HL-60 (cell line): ENCODE results near the gene CCDC43.
"Not testable (repeated sequence)": the region's sequence is repeated elsewhere in the genome, so short reads cannot be mapped to it uniquely, and the experiment has no call there.

Experiments used
- DNase-seq, 2 experiments: peaks; one replicate each; pipeline ENCODE4 v3.0.0-alpha.2; 2010 to 2020; ENCODE audit warnings: low read depth in 1 of 2, low spot score in 1 of 2
- H3K27ac ChIP-seq: fragments of 250-450 bp; sonication (Bioruptor Pico); replicated peaks from 2 replicates; pipeline ENCODE4 v1.5.1; 2020; ENCODE audit warnings: mild to moderate bottlenecking, moderate library complexity
- H3K27me3 ChIP-seq: fragments of 250-450 bp; sonication (Bioruptor Pico); 2 replicates; pipeline ENCODE4 v1.5.1; 2021; ENCODE audit warnings: mild to moderate bottlenecking, moderate library complexity; ENCODE audit not compliant: insufficient read depth, poor library complexity, severe bottlenecking
- H3K4me3 ChIP-seq: replicated peaks from 2 replicates; pipeline ENCODE4 v1.5.1; 2011; ENCODE audit warnings: mild to moderate bottlenecking, control low read depth, low read length; ENCODE audit not compliant: insufficient read depth
- CTCF ChIP-seq: IDR thresholded peaks from one replicate; pipeline ENCODE4 v1.5.1; 2011; ENCODE audit warnings: low read length, control low read depth, inconsistent platforms; ENCODE audit not compliant: insufficient read depth
- GABPA ChIP-seq: IDR thresholded peaks from 2 replicates; pipeline ENCODE4 v1.6.1; 2012; ENCODE audit warnings: low read depth
- POLR2AphosphoS5 ChIP-seq: IDR thresholded peaks from 2 replicates; pipeline ENCODE4 v1.6.1; 2012; ENCODE audit warnings: low read depth
- REST ChIP-seq: IDR thresholded peaks from 2 replicates; pipeline ENCODE4 v1.6.1; 2012; ENCODE audit warnings: low read depth; ENCODE audit not compliant: insufficient replicate concordance
- SPI1 ChIP-seq: IDR thresholded peaks from 2 replicates; pipeline ENCODE4 v1.6.1; 2012; ENCODE audit warnings: low read depth, mild to moderate bottlenecking, borderline replicate concordance

CCDC43 gene

GRCh38 chr17:44693609-44694008 lies 4.0 kb upstream of the CCDC43 start:
- Histone ChIP-seq H3K27ac (no peak overlapping the region), H3K27me3 (no peaks in the 10 kb centered on the region), H3K4me3 (no peak overlapping the region)
- no peak for DNase-seq
- no peak for TF ChIP-seq POLR2AphosphoS5
- TF ChIP-seq GABPA, result no peak
- TF ChIP-seq CTCF, result no peak
- no peak for TF ChIP-seq SPI1
- TF ChIP-seq REST, result no peak

DNA sequence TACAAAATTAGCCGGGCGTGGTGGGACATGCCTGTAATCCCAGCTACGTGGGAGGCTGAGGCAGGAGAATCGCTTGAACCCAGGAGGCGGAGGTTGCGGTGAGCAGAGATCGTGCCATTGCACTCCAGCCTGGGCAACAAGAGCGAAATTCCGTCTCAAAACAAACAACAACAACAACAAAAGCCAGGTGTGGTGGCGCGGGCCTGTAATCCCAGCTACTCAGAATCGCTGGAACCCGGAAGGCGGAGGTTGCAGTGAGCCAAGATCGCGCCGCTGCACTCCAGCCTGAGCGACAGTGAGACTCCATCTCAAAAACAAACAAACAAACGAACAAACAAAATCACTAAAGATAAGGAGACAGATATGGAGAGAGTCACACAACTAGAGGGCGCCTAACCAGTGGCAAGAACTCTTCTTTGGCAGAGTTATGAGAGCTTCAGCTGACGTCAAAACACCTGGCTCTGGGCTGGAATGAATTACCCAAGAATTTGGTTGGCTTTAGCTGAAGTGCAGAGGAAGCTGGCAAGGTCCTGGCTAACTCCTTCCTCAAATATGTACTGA lies 1.2 kb upstream of the CCDC43 start:
- H3K4me3 ChIP-seq, H3K27me3 ChIP-seq: not testable (repeated sequence)
- peak overlapping the region; percentile 77 for H3K27ac ChIP-seq
- DNase-seq, result peak; percentile 84 to 93
- peak; percentile 32 for TF ChIP-seq CTCF
- TF ChIP-seq SPI1, result peak; percentile 66; the same call in 1 of the 2 replicates
- TF ChIP-seq POLR2AphosphoS5, result peak; percentile 42; the same call in 1 of the 2 replicates

DNA sequence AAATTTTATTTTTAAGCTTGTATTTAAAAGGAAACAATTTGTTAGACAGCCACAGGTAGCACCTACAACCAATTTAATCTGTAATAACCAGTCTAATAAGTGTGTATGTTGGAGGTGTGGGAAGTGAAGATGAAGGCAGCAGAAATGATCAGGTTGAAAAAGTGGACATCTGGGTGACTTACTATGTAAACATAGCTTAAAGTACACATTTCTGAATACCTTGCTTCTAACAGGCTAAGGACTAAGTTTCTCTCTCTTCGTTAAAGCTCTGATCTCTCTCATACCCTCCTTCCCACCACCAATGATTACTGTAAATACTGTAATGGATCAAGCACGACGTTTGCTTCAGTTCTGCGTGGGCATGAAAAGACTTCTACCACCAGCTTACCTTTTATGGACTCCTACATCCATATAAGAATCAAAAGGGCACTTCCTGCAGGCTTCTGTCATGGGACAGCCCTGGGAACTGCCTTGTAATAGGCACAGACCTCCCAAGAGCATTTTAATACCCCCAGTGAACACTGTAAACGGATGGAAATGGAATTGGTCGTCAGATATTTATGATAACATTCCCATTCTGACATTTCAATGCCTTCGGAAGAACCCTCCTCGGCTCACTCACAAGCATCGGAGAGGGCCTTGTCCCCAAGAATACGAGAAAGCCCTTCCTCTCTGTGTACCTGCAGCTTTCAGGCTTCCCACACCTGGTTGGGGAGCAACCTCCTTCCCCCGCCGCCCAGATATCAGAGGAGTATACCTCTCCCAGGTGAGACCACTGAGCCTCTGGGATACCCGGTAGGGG lies 700 bp downstream of the CCDC43 start:
- Histone ChIP-seq H3K27me3 (no peaks in the 10 kb centered on the region), H3K4me3 (peak overlapping the region; percentile 87), H3K27ac (peak overlapping the region; percentile 77)
- no peak for TF ChIP-seq CTCF
- no peak for TF ChIP-seq POLR2AphosphoS5
- no peak for TF ChIP-seq REST
- no peak for TF ChIP-seq SPI1
- no peak for TF ChIP-seq GABPA
- DNase-seq, result no peak
